Keratinocyte (primary cell): ENCODE results near the gene RTN4R. TPM values are rescaled to one million over a fixed set of nuclear protein-coding genes. Genes with fewer than 3 reads are reported as not detected.
"Not testable (repeated sequence)": the region's sequence is repeated elsewhere in the genome, so short reads cannot be mapped to it uniquely, and the experiment has no call there.

ENCODE experiments used
- DNase-seq: peaks from one replicate; pipeline ENCODE4 v3.0.0-alpha.2; 2011; ENCODE audit warnings: low read depth, missing footprints, low spot score
- FAIRE-seq: peaks from 2 replicates; lab custom pipeline; 2011; peaks lifted over from hg19 to GRCh38; lab: Jason Lieb, UNC
- H2AFZ ChIP-seq: 2 replicates; pipeline ENCODE4 v1.6.0; 2012; ENCODE audit warnings: low read length, control low read depth, inconsistent platforms; ENCODE audit not compliant: control insufficient read depth
- H3K27ac ChIP-seq: 2 replicates; pipeline ENCODE4 v1.5.1; 2011; ENCODE audit warnings: low read length; ENCODE audit not compliant: control insufficient read depth, insufficient read depth
- H3K27me3 ChIP-seq: 3 replicates; pipeline ENCODE4 v1.6.0; 2011; ENCODE audit warnings: low read length; ENCODE audit not compliant: control insufficient read depth, insufficient read depth; ENCODE audit errors: extremely low read depth
- H3K36me3 ChIP-seq, 2 experiments: 2 replicates in 1 of 2; 3 replicates in 1 of 2; pipeline ENCODE4 v1.5.1; 2011; ENCODE audit warnings: low read length in 2 of 2, mild to moderate bottlenecking in 1 of 2; ENCODE audit not compliant: control insufficient read depth in 2 of 2, insufficient read depth in 2 of 2; ENCODE audit errors: extremely low read depth in 1 of 2
- H3K4me1 ChIP-seq: 3 replicates; pipeline ENCODE4 v1.5.1; 2011; ENCODE audit warnings: low read length; ENCODE audit not compliant: control insufficient read depth, insufficient read depth; ENCODE audit errors: extremely low read depth
- H3K4me2 ChIP-seq: 3 replicates; pipeline ENCODE4 v1.6.0; 2011; ENCODE audit warnings: low read depth, low read length; ENCODE audit not compliant: control insufficient read depth, insufficient read depth; ENCODE audit errors: extremely low read depth
- H3K4me3 ChIP-seq, 3 experiments: fragments of 200-600 bp in 1 of 3; sonication (generic) in 1 of 3; 2 replicates in 2 of 3; 3 replicates in 1 of 3; pipeline ENCODE4 v1.5.1; 2011 to 2016; ENCODE audit warnings: low read length in 3 of 3, mild to moderate bottlenecking in 3 of 3, control low read depth in 2 of 3, inconsistent platforms in 1 of 3, low read depth in 1 of 3, mixed read lengths in 1 of 3, mixed run types in 1 of 3, moderate library complexity in 1 of 3; ENCODE audit not compliant: control insufficient read depth in 2 of 3, insufficient read depth in 2 of 3; ENCODE audit errors: extremely low read depth in 1 of 3
- H3K79me2 ChIP-seq: 2 replicates; pipeline ENCODE4 v1.6.0; 2012; ENCODE audit warnings: low read length; ENCODE audit not compliant: control insufficient read depth, insufficient read depth
- H3K9ac ChIP-seq: 3 replicates; pipeline ENCODE4 v1.6.0; 2011; ENCODE audit warnings: low read length; ENCODE audit not compliant: control insufficient read depth, insufficient read depth; ENCODE audit errors: extremely low read depth
- H3K9me1 ChIP-seq: 3 replicates; pipeline ENCODE4 v1.6.0; 2011; ENCODE audit warnings: low read length; ENCODE audit not compliant: control insufficient read depth, insufficient read depth; ENCODE audit errors: extremely low read depth
- H3K9me3 ChIP-seq: 2 replicates; pipeline ENCODE4 v1.5.1; 2012; ENCODE audit warnings: low read depth, low read length; ENCODE audit not compliant: control insufficient read depth
- H4K20me1 ChIP-seq: 3 replicates; pipeline ENCODE4 v1.6.0; 2011; ENCODE audit warnings: low read length; ENCODE audit not compliant: control insufficient read depth, insufficient read depth; ENCODE audit errors: extremely low read depth
- EZH2 ChIP-seq: IDR thresholded peaks from one replicate; pipeline ENCODE4 v1.6.1; 2012; ENCODE audit warnings: inconsistent platforms, mild to moderate bottlenecking, low read length, moderate library complexity
- dilution Hi-C: fragments of 300-500 bp; cut with MboI; formaldehyde crosslinking; loops from one replicate; pipeline ENCODE4 v1.7.0; 2020; ENCODE audit warnings: low sequenced_read_pairs; ENCODE audit not compliant: extremely low pct_ligation_motif_present
- polyA plus RNA-seq, 5 experiments: library from polyadenylated mRNA; depleted of rRNA in 3 of 5; stranded (reverse) in 3 of 5; stranded (forward) in 1 of 5; unstranded in 1 of 5; fragments of >200 nt; gene quantifications; 1 replicate in 1 of 5; 2 replicates in 3 of 5; 3 replicates in 1 of 5; pipeline versions ENCODE4 v1.2.1 to v1.2.3, GENCODE V29; 2011 to 2012; ENCODE audit warnings: missing spikeins in 2 of 5, low read depth in 1 of 5, low replicate concordance in 1 of 5
- TF ChIP-seq, protein P1 (sequence below), 3 experiments: IDR thresholded peaks in 1 of 3; conservative IDR thresholded peaks in 1 of 3; optimal IDR thresholded peaks in 1 of 3; 2 replicates in 2 of 3; 3 replicates in 1 of 3; pipeline versions ENCODE3 to v1.5.1; 2011; ENCODE audit warnings: low read length in 3 of 3, mild to moderate bottlenecking in 3 of 3, moderate library complexity in 2 of 3, control low read depth in 1 of 3, inconsistent platforms in 1 of 3; ENCODE audit not compliant: insufficient read depth in 2 of 3; ENCODE audit errors: extremely low read depth in 1 of 3

RTN4R gene
- polyA plus RNA-seq, 1 donor (not counting 4 experiments of a cell fraction or from before 2014, with no cell fraction given) = 2.5 TPM

GRCh38 chr22:20315337-20316216, 47.5 kb upstream of the RTN4R start:
- no peak overlapping the region for H3K27ac ChIP-seq
- no peaks in the 10 kb centered on the region for H3K36me3 ChIP-seq
- no peaks in the 10 kb centered on the region for H3K9me1 ChIP-seq
- no peak overlapping the region for H2AFZ ChIP-seq
- H3K4me2 ChIP-seq = no peak overlapping the region
- dilution Hi-C loops = no loop called here
- H3K27me3 ChIP-seq = no peaks in the 10 kb centered on the region
- no peak overlapping the region for H3K4me3 ChIP-seq
- DNase-seq (no peak), FAIRE-seq (no peak)
- no peak overlapping the region for H3K9ac ChIP-seq
- no peaks in the 10 kb centered on the region for H3K9me3 ChIP-seq
- no peaks in the 10 kb centered on the region for H4K20me1 ChIP-seq
- TF ChIP-seq, protein P1, sequence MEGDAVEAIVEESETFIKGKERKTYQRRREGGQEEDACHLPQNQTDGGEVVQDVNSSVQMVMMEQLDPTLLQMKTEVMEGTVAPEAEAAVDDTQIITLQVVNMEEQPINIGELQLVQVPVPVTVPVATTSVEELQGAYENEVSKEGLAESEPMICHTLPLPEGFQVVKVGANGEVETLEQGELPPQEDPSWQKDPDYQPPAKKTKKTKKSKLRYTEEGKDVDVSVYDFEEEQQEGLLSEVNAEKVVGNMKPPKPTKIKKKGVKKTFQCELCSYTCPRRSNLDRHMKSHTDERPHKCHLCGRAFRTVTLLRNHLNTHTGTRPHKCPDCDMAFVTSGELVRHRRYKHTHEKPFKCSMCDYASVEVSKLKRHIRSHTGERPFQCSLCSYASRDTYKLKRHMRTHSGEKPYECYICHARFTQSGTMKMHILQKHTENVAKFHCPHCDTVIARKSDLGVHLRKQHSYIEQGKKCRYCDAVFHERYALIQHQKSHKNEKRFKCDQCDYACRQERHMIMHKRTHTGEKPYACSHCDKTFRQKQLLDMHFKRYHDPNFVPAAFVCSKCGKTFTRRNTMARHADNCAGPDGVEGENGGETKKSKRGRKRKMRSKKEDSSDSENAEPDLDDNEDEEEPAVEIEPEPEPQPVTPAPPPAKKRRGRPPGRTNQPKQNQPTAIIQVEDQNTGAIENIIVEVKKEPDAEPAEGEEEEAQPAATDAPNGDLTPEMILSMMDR (optimal IDR thresholded peaks at IDR 0.05 in 1 of 3, IDR thresholded peaks at IDR 0.05 in 1 of 3, conservative IDR thresholded peaks at IDR 0.05 in 1 of 3; ENCODE audit: extremely low read depth in 1 of 3, insufficient read depth in 2 of 3, low read length in 3 of 3) = no peak
- TF ChIP-seq EZH2 = no peak
- H3K79me2 ChIP-seq = no peaks in the 10 kb centered on the region
- peaks cover 15% of the 10 kb centered on the region for H3K4me1 ChIP-seq

DNA sequence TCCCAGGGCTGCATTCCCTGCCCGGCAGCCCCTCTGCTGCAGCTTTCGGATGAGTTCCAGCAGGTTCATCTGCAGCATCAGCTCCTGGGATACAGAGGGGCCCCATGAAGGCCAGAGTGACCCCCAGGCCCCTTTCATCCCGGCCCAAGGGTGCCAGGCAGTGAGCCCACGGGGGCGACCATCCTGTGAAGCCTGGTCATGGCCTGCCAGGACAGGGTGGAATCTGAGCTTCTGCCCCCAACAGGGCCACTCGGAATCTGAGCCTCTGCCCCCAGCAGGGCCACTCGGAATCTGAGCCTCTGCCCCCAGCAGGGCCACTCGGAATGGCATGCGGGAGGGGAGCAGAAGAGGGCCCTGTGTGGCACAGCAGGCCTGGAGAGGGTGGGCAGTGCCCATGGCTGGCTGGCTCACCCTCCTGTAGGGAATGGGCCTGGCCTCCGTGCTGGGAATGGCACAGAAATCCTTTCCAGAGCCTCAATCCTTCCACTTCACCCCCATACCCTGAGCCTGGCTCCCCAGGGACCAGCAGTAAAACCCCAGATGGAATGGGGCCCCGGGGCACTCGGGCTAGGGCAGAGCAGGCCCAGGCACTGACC, 46.7 kb upstream of the RTN4R start:
- H3K9ac ChIP-seq, H3K9me1 ChIP-seq, H4K20me1 ChIP-seq, H3K4me2 ChIP-seq, H3K9me3 ChIP-seq, dilution Hi-C loops, DNase-seq, H3K79me2 ChIP-seq, FAIRE-seq, H2AFZ ChIP-seq, H3K27me3 ChIP-seq, H3K4me3 ChIP-seq, H3K36me3 ChIP-seq, H3K27ac ChIP-seq: not testable (repeated sequence)
- H3K4me1 ChIP-seq = peaks cover 15% of the 10 kb centered on the region

DNA sequence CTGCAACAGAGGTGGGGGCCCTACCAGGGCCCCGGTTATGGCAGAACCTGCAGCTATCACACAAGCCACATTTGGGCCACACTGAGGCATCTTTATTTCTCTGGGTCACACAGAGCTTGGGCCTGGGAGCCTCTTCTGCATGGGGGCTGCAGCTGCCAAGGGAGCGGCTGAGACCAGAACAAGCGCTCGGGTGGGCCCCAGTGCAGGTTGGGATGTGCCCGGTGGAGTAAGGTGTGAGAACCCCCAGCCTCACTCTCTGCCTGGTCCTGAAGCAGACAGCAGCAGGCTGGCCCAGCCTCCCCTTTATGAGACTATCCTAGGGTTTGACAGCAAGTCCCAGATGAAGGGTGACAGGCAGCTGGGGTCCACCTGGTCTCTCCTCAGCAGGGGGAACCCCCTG, 46.1 kb upstream of the RTN4R start:
- dilution Hi-C loops = not testable (repeated sequence)
- H3K4me1 ChIP-seq = peaks cover 16% of the 10 kb centered on the region

GRCh38 chr22:20313306-20314077, 45.4 kb upstream of the RTN4R start:
- H3K79me2 ChIP-seq, H3K9me1 ChIP-seq, H3K36me3 ChIP-seq, H3K4me2 ChIP-seq, H3K27me3 ChIP-seq, FAIRE-seq, H4K20me1 ChIP-seq, H3K4me3 ChIP-seq, dilution Hi-C loops, H3K9me3 ChIP-seq, DNase-seq, H2AFZ ChIP-seq, H3K27ac ChIP-seq, H3K9ac ChIP-seq: not testable (repeated sequence)
- peaks cover 17% of the 10 kb centered on the region for H3K4me1 ChIP-seq

More for the DNA sequence above, 46.1 kb upstream of the RTN4R start:
- H4K20me1 ChIP-seq, FAIRE-seq, DNase-seq, H3K79me2 ChIP-seq, H3K36me3 ChIP-seq, H3K27me3 ChIP-seq, H3K4me3 ChIP-seq, H3K9ac ChIP-seq, H3K9me1 ChIP-seq, H3K4me2 ChIP-seq, H3K9me3 ChIP-seq, H3K27ac ChIP-seq, H2AFZ ChIP-seq: not testable (repeated sequence)
